NCI-H146 treated with DMSO at 0.1 percent for 48 hours (cell line): Measurements from ENCODE around the gene ADGRE3.

Source experiments
- DNase-seq: peaks from one replicate; lab custom pipeline; 2025; ENCODE audit not compliant: unreplicated experiment; lab: John Stamatoyannopoulos, UW

ADGRE3 gene

DNA sequence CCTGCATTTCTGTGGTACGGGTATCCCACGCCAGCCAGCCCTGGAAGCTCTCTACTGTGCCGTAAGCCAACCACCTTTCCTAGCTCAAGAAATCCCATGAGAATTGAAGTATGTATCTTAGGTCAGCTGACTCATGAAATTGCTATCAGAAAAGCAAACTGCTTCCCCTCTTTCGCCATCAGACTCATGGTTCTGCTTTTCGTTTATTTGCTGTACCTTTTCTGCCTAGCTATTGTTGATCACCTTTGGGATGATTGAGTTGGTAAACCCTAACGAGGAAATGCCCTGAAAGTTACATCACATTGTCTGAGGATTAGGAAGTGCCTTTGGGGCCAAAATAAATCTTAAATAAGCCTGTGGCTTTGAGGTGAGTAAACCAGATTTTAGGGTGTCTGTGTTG lies at the start of gene ADGRE3:
ADGRE3 (minus strand) TSS at position 81 of the 400 bp plus-strand sequence; CDS start at position 7, 74 bp downstream.
- no peak for DNase-seq

DNA sequence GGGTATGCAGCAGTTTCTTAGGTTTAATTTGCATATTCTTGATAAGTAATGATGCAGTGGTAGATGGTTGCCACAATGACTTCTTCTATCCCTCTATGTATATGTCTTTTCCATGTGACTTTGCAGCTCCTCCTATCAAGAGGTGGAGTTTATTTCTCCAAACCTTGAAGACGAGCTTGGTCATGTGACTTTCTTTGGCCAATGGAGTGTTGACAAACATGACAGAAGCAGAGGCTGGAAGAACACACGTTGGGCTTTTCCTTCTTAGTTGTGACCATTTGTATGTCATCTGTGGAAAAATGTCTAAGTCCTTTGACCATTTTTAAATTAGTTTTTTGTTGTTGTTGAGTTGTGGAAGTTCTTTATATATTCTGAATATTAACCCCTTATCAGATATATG lies 47.5 kb upstream of the ADGRE3 start:
- DNase-seq, result no peak

- no peak for DNase-seq
These were observed 44.5 kb upstream of the ADGRE3 start for GRCh38 chr19:14719162-14719561.

- DNase-seq, result no peak
These were observed 44.0 kb upstream of the ADGRE3 start for GRCh38 chr19:14718522-14719116.

GRCh38 chr19:14715841-14716240 lies 41.2 kb upstream of the ADGRE3 start:
- DNase-seq, result no peak

- DNase-seq, result no peak
These were observed 29.8 kb upstream of the ADGRE3 start for GRCh38 chr19:14704450-14704849.

DNA sequence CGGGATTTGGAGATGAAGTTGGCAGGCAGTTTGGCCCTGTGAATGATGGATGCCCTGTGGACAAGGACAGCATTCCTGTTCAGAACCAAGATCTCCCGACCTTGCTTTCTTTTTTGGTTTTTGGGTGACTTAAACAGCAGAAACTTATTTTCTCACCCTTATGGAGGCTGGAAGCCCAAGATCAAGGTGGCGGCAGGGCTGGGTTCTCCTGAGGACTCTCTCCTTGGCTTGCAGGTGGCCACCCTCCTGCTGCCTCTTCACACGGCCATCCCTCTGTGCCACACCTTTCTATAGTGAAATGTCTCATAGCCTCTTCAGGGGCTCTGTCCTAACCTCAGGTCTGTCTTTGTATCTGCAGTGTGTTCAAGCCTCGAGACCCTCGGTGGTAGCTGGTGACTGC lies 29.2 kb upstream of the ADGRE3 start:
- no peak for DNase-seq

DNA sequence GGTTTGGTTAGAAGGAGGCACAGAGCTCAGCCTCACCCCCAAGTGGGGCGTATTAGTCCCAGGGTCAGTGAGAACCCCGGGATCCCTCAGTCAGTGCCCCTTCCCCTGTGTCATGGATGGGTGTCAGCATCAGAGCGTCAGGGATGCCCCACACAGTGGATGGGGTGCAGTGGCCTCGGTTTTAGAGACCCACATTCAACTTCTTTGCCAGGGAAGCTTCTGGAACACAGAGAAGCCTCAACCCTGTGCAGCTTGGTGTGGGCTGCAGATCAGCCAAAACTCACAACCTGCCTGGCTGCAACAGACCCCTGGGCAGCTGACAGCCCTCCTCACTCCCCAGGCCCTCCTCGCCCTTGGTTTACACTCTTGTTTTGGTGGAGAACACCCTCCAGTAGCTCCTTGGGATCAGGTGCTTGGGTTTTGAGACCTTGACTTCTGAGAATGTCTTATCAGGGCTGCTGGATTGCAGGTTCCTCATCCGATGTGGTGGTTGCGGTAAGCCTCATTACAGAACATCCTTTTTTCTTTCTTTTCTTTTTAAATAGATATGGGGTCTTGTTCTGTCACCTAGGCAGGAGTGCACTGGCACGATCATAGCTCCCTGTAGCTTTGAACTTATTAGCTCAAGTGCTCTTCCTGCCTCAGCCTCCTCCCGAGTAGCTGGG lies 26.2 kb upstream of the ADGRE3 start:
- DNase-seq, result no peak

DNA sequence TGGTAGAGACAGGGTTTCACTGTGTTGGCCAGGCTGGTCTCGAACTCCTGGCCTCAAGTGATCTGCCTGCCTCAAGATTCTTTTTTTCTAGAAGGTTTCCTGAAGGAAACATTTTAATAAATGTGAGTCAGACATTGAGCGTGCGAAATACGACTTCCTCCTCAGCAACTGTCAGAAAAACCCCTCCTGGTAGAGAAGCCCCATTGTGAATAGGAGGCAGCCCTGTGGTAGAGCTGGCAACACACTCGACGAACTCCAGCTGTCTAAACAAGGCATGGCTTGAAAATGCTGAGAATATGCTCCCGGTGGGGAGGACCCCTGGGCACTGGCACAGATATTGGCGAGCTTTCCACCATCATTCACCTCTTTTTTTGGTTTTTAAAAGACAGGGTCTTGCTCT lies 25.0 kb upstream of the ADGRE3 start:
- no peak for DNase-seq

DNA sequence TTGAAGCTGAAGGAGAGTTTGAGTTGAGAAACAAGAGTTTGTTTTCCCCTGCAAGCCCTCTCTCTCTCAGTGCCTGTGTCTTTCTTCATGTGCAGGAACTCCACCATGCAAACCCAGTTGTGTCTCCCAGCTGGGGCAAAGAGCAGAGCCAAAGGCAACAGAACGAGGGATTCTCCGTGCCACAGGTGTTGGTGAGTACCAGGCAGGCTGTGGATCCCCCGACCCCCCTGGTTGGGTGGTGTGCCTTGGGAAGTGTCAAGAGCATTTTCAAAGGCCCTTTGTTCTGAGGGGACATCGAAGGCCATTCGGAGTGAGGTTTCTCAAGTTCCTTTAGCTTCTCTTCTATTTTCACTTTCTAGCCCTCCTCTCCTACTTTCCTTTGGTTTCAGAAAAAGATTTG lies 20.8 kb upstream of the ADGRE3 start:
- no peak for DNase-seq

- no peak for DNase-seq
These were observed 20.1 kb upstream of the ADGRE3 start for GRCh38 chr19:14694641-14695266.

GRCh38 chr19:14689598-14690503 lies 15.2 kb upstream of the ADGRE3 start, which contains the start of gene ZNF333:
ZNF333 (plus strand) TSS chr19:14690048; CDS start chr19:14693492, 3,444 bp downstream.
- peak; percentile 92 for DNase-seq

- peak; percentile 35 for DNase-seq
These were observed 11.8 kb upstream of the ADGRE3 start for GRCh38 chr19:14686411-14686810.

- DNase-seq, result no peak
These were observed 8.8 kb upstream of the ADGRE3 start for GRCh38 chr19:14683439-14683838.

DNA sequence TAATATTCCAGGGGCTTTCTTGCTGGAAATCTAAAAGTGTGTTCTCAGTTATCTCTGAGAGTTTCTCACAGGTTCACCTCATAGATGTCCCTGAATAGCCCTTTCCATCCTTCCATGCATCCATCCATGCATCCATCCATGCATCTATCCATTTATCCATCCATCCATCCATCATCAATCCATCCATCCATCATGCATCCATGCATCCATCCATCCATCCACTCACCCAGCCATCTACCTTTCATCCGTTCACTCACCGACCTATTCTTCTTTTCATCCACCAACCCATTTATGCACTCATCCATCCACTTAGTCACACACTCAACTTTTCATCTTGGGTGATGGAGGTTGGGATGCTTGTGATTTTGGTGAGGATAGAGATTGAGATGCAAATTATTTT lies 7.4 kb upstream of the ADGRE3 start:
- no peak for DNase-seq

GRCh38 chr19:14678199-14678598 lies 3.6 kb upstream of the ADGRE3 start:
- no peak for DNase-seq

GRCh38 chr19:14677464-14677863 lies 2.8 kb upstream of the ADGRE3 start:
- no peak for DNase-seq

DNA sequence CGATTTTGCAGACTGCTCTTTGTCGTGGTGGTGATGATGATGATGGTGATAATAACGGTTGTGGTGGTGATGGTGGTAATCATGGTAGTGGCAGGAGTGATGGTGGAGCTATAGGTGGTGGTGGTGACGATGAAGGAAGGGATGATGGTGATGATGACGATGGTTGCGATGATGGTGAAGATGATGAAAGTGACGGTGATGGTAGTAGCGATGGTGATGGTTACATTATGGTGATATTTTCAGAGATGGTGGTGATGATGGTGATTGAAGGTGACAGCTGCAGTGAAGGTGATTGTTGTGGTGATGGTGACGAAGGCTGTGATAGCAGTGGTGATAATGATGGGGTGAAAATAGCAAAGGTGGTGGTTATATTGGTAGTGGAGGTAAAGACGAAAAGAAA lies 2.1 kb upstream of the ADGRE3 start:
- DNase-seq, result no peak

DNA sequence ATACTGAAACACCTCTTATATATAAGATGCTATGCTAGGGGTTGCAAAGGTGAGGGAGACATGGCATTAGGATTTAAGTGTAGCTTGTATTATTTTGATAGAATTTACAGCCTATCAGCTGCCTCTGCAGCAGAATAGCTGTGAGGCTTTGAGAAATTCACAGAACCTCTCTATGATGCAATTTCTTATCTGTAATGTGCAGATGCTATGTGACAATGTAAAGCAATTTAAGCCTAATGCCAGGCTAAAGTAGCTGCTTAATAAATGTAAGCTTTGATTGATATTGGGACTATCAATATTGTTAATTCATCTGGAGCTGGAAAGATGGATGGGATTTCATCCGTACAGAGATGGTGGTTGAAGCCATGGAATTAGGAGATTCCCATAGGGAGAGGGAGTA lies 1.6 kb downstream of the ADGRE3 start:
- no peak for DNase-seq

DNA sequence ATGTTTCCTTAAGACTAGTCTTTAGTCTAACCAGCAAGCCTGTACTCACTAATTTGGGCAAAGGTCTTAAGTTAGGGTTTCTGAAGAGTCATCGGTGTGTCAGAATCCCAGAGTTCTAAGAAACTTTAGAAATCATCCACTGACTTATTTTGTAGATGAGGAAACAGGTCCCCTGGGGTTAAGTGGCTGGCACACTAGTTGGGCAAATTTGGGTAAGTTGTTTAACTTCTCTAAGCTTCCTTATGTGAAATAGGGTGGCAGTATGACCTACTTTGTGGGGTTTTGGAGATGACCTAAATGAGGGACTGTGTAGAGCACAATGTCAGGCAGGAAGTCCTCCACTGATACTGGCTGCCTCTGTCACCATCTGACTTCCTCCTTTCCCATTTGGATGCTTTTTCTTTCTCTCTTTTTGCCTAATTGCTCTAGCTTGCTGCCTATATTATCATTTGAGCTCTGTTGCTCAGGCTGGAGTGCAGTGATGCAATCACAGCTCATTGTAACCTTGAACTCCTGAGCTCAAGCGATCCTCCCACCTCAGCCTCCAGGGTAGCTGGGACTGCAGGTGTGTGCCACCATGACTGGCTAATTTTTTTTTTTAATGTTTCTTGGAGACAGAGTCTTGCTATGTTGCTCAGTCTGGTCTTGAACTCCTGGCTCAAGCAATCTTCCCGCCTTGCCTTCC lies 2.3 kb downstream of the ADGRE3 start:
- no peak for DNase-seq

DNA sequence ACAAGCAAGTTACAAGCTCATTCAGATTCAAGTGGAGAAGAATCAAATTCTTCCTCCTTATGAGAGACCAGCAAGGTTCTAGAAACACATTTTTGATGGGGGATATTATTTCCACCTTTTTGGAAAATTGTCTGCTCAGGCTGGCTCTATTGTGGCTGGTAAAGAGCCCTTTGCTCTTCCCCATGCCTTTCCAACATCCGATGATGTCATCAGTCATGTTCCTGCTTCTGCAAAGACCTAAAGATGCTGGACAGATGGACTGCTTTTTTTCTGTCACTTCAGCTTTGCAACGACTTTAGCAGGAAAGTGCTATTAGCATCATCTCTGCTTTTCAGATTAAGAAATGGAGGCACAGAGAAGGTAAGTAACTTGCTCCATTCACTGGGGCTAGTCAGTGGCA lies 4.2 kb downstream of the ADGRE3 start:
- no peak for DNase-seq
